ENCODE measurements around the gene HEPHL1.

HEPHL1 gene

GRCh38 chr11:94142308-94143281 lies 121.4 kb downstream of the HEPHL1 start:
- ChIA-PET CTCF (interaction anchor here (1.0 to 1.5 kb wide), 3 partner anchors 8 to 12 kb away, joined by 3 to 5 read pairs (median 5); no protein-coding TSS in a partner anchor), POLR2A (no interaction called here)
- no peak for DNase-seq (ENCODE audit: extremely low spot score)
- TF ChIP-seq CTCF (IDR thresholded peaks at IDR 0.05; ENCODE audit: control extremely low read depth, extremely low read depth, low read depth, missing control alignments), result no peak

- DNase-seq (ENCODE audit: extremely low spot score), result no peak
- no peak for TF ChIP-seq CTCF (IDR thresholded peaks at IDR 0.05; ENCODE audit: control extremely low read depth, extremely low read depth, low read depth, missing control alignments)
- CTCF ChIA-PET, result interaction anchor here (0.5 to 1.3 kb wide), 4 partner anchors 9 to 986 kb away, joined by 3 to 4 read pairs (median 3); partner anchors contain the start of gene PANX1
- POLR2A ChIA-PET, result no interaction called here
Observed at GRCh38 chr11:94144216-94144615, 123.1 kb downstream of the HEPHL1 start.

- CTCF ChIA-PET, result interaction anchor here (1.1 to 1.3 kb wide), 3 partner anchors 9 to 16 kb away, joined by 3 to 4 read pairs (median 3); partner anchors contain the start of gene PANX1
- POLR2A ChIA-PET, result no interaction called here
- no peak for DNase-seq (ENCODE audit: extremely low spot score)
- no peak for TF ChIP-seq CTCF (IDR thresholded peaks at IDR 0.05; ENCODE audit: control extremely low read depth, extremely low read depth, low read depth, missing control alignments)
Observed at GRCh38 chr11:94144664-94145063, 123.5 kb downstream of the HEPHL1 start.

- ChIA-PET CTCF (interaction anchor here (0.8 to 1.1 kb wide), 2 partner anchors 12 to 26 kb away, joined by 3 read pairs; no protein-coding TSS in a partner anchor), POLR2A (no interaction called here)
- no peak for TF ChIP-seq CTCF (IDR thresholded peaks at IDR 0.05; ENCODE audit: control extremely low read depth, extremely low read depth, low read depth, missing control alignments)
- DNase-seq (ENCODE audit: extremely low spot score), result no peak
Observed at GRCh38 chr11:94145431-94145830, 124.3 kb downstream of the HEPHL1 start.

- ChIA-PET POLR2A (no interaction called here), CTCF (interaction anchor here (0.8 kb wide), 1 partner anchor 25 kb away, joined by 3 read pairs; no protein-coding TSS in a partner anchor)
- DNase-seq (ENCODE audit: extremely low spot score), result no peak
- no peak for TF ChIP-seq CTCF (IDR thresholded peaks at IDR 0.05; ENCODE audit: control extremely low read depth, extremely low read depth, low read depth, missing control alignments)
Observed at GRCh38 chr11:94145916-94146315, 124.8 kb downstream of the HEPHL1 start.

GRCh38 chr11:94147433-94147845 lies 126.3 kb downstream of the HEPHL1 start:
- no peak for TF ChIP-seq CTCF (IDR thresholded peaks at IDR 0.05; ENCODE audit: control extremely low read depth, extremely low read depth, low read depth, missing control alignments)
- CTCF ChIA-PET, result no interaction called here
- POLR2A ChIA-PET, result no interaction called here
- DNase-seq (ENCODE audit: extremely low spot score), result no peak

Measured in GM10248 (cell line).